ENCODE results near the gene GALNT9.

GRCh38 chr12:132236930-132237771 lies 92.2 kb downstream of the GALNT9 start:
- TF ChIP-seq CTCF (IDR thresholded peaks at IDR 0.05 in 8 of 11, conservative IDR thresholded peaks at IDR 0.05 in 3 of 11) (no peak), POLR2A (IDR thresholded peaks at IDR 0.05) (no peak)
